IgD-negative memory B cell (primary cell): ENCODE data around the gene TPCN2. TPM values are rescaled to one million over a fixed set of nuclear protein-coding genes. Genes with fewer than 3 reads are reported as not detected.
A peak's percentile ranks its signal among the peaks of the same experiment; 100 is the strongest.

Source experiments
- H3K27ac Mint-ChIP-seq, 3 donors: one replicate each; pipeline ENCODE4 v1.8.0; 2020 to 2022; ENCODE audit warnings: mild to moderate bottlenecking in 3 of 3, mixed read lengths in 3 of 3, moderate library complexity in 1 of 3
- H3K27me3 Mint-ChIP-seq: one replicate; pipeline ENCODE4 v1.8.0; 2021; ENCODE audit warnings: mixed read lengths
- H3K36me3 Mint-ChIP-seq: one replicate; pipeline ENCODE4 v1.8.0; 2020; ENCODE audit warnings: mild to moderate bottlenecking, mixed read lengths
- H3K4me1 Mint-ChIP-seq, 3 donors: one replicate each; pipeline ENCODE4 v1.8.0; 2020 to 2022; ENCODE audit warnings: mixed read lengths in 3 of 3, mild to moderate bottlenecking in 1 of 3
- H3K4me3 Mint-ChIP-seq, 4 donors: one replicate each; pipeline ENCODE4 v1.8.0; 2020 to 2022; ENCODE audit warnings: mild to moderate bottlenecking in 4 of 4, mixed read lengths in 4 of 4, moderate library complexity in 3 of 4
- H3K9me3 Mint-ChIP-seq, 3 donors: one replicate each; pipeline ENCODE4 v1.8.0; 2020 to 2021; ENCODE audit warnings: mixed read lengths in 3 of 3, mild to moderate bottlenecking in 1 of 3
- polyA plus RNA-seq: library from polyadenylated mRNA; unstranded; fragments of 300-500 nt; fragmentation: Illumina TruSeq; gene quantifications from one replicate; pipeline ENCODE4 v1.2.3, GENCODE V29; 2021

Gene TPCN2
- polyA plus RNA-seq, 1 donor from 2014 or later = 5.7 TPM

GRCh38 chr11:69106031-69106811, 57.5 kb downstream of the TPCN2 start:
- no peaks in the 10 kb centered on the region for H3K36me3 Mint-ChIP-seq
- H3K9me3 Mint-ChIP-seq = peaks cover 0 to 3% (median 3%) of the 10 kb centered on the region in 3 donors
- H3K27me3 Mint-ChIP-seq = peaks cover 3% of the 10 kb centered on the region
- H3K4me3 Mint-ChIP-seq = no peak overlapping the region
- H3K27ac Mint-ChIP-seq = no peak overlapping the region
- H3K4me1 Mint-ChIP-seq = no peaks in the 10 kb centered on the region

- Mint-ChIP-seq H3K4me1 (no peaks in the 10 kb centered on the region), H3K9me3 (peaks cover 0 to 3% (median 3%) of the 10 kb centered on the region in 3 donors), H3K36me3 (no peaks in the 10 kb centered on the region), H3K4me3 (no peak overlapping the region), H3K27me3 (peaks cover 3% of the 10 kb centered on the region), H3K27ac (no peak overlapping the region)
Measured at GRCh38 chr11:69107413-69107812, 58.7 kb downstream of the TPCN2 start.

- Mint-ChIP-seq H3K27ac (no peak overlapping the region), H3K4me3 (no peak overlapping the region), H3K4me1 (no peaks in the 10 kb centered on the region), H3K27me3 (no peaks in the 10 kb centered on the region), H3K9me3 (peaks cover 0 to 3% (median 3%) of the 10 kb centered on the region in 3 donors), H3K36me3 (no peaks in the 10 kb centered on the region)
Measured at GRCh38 chr11:69108030-69108429, 59.3 kb downstream of the TPCN2 start.

- Mint-ChIP-seq H3K27ac (no peak overlapping the region), H3K9me3 (peaks cover 0 to 3% (median 3%) of the 10 kb centered on the region in 3 donors), H3K36me3 (no peaks in the 10 kb centered on the region), H3K4me1 (no peaks in the 10 kb centered on the region), H3K27me3 (no peaks in the 10 kb centered on the region), H3K4me3 (no peak overlapping the region)
Measured at GRCh38 chr11:69108559-69108958, 59.8 kb downstream of the TPCN2 start.

- no peaks in the 10 kb centered on the region for H3K36me3 Mint-ChIP-seq
- no peaks in the 10 kb centered on the region for H3K4me1 Mint-ChIP-seq
- H3K4me3 Mint-ChIP-seq = no peak overlapping the region
- peaks cover 0 to 3% (median 3%) of the 10 kb centered on the region in 3 donors for H3K9me3 Mint-ChIP-seq
- no peak overlapping the region for H3K27ac Mint-ChIP-seq
- no peaks in the 10 kb centered on the region for H3K27me3 Mint-ChIP-seq
Measured at GRCh38 chr11:69109101-69109500, 60.4 kb downstream of the TPCN2 start.

GRCh38 chr11:69110451-69110850, 61.7 kb downstream of the TPCN2 start:
- Mint-ChIP-seq H3K27ac (no peak overlapping the region), H3K4me3 (peak overlapping the region in 1 of 4 donors; percentile 34), H3K4me1 (no peaks in the 10 kb centered on the region), H3K36me3 (no peaks in the 10 kb centered on the region), H3K27me3 (no peaks in the 10 kb centered on the region), H3K9me3 (peaks cover 0 to 3% (median 3%) of the 10 kb centered on the region in 3 donors)

- peaks cover 0 to 3% (median 3%) of the 10 kb centered on the region in 3 donors for H3K9me3 Mint-ChIP-seq
- H3K27ac Mint-ChIP-seq = no peak overlapping the region
- H3K27me3 Mint-ChIP-seq = no peaks in the 10 kb centered on the region
- no peaks in the 10 kb centered on the region for H3K36me3 Mint-ChIP-seq
- H3K4me1 Mint-ChIP-seq = no peaks in the 10 kb centered on the region
- no peak overlapping the region for H3K4me3 Mint-ChIP-seq
Measured at GRCh38 chr11:69111624-69112542, 63.2 kb downstream of the TPCN2 start.

- no peaks in the 10 kb centered on the region for H3K36me3 Mint-ChIP-seq
- no peak overlapping the region for H3K27ac Mint-ChIP-seq
- peaks cover 0 to 3% (median 0%) of the 10 kb centered on the region in 3 donors for H3K9me3 Mint-ChIP-seq
- no peaks in the 10 kb centered on the region for H3K27me3 Mint-ChIP-seq
- no peaks in the 10 kb centered on the region for H3K4me1 Mint-ChIP-seq
- H3K4me3 Mint-ChIP-seq = no peak overlapping the region
Measured at GRCh38 chr11:69113226-69113625, 64.5 kb downstream of the TPCN2 start.

GRCh38 chr11:69113646-69114340, 65.1 kb downstream of the TPCN2 start:
- no peak overlapping the region for H3K27ac Mint-ChIP-seq
- peak overlapping the region in 1 of 4 donors; percentile 63 for H3K4me3 Mint-ChIP-seq
- peaks cover 0 to 3% (median 0%) of the 10 kb centered on the region in 3 donors for H3K9me3 Mint-ChIP-seq
- H3K4me1 Mint-ChIP-seq = no peaks in the 10 kb centered on the region
- no peaks in the 10 kb centered on the region for H3K36me3 Mint-ChIP-seq
- no peaks in the 10 kb centered on the region for H3K27me3 Mint-ChIP-seq

GRCh38 chr11:69114362-69114761, 65.6 kb downstream of the TPCN2 start:
- H3K4me3 Mint-ChIP-seq = peak overlapping the region in 1 of 4 donors; percentile 63
- H3K9me3 Mint-ChIP-seq = peaks cover 0 to 4% (median 3%) of the 10 kb centered on the region in 3 donors
- no peaks in the 10 kb centered on the region for H3K27me3 Mint-ChIP-seq
- no peak overlapping the region for H3K27ac Mint-ChIP-seq
- H3K36me3 Mint-ChIP-seq = no peaks in the 10 kb centered on the region
- no peaks in the 10 kb centered on the region for H3K4me1 Mint-ChIP-seq

- Mint-ChIP-seq H3K27ac (no peak overlapping the region), H3K4me3 (no peak overlapping the region), H3K36me3 (no peaks in the 10 kb centered on the region), H3K9me3 (peaks cover 0 to 5% (median 3%) of the 10 kb centered on the region in 3 donors), H3K27me3 (no peaks in the 10 kb centered on the region), H3K4me1 (no peaks in the 10 kb centered on the region)
Measured at GRCh38 chr11:69114811-69115523, 66.2 kb downstream of the TPCN2 start.

- H3K9me3 Mint-ChIP-seq = peaks cover 0 to 5% (median 0%) of the 10 kb centered on the region in 3 donors
- H3K4me3 Mint-ChIP-seq = no peak overlapping the region
- H3K27ac Mint-ChIP-seq = no peak overlapping the region
- H3K4me1 Mint-ChIP-seq = peaks cover 0 to 2% (median 0%) of the 10 kb centered on the region in 3 donors
- no peaks in the 10 kb centered on the region for H3K36me3 Mint-ChIP-seq
- peaks cover 4% of the 10 kb centered on the region for H3K27me3 Mint-ChIP-seq
Measured at GRCh38 chr11:69115586-69116560, 67.1 kb downstream of the TPCN2 start.

- peaks cover 0 to 5% (median 0%) of the 10 kb centered on the region in 3 donors for H3K9me3 Mint-ChIP-seq
- H3K4me3 Mint-ChIP-seq = no peak overlapping the region
- peaks cover 0 to 6% (median 2%) of the 10 kb centered on the region in 3 donors for H3K4me1 Mint-ChIP-seq
- peaks cover 8% of the 10 kb centered on the region for H3K27me3 Mint-ChIP-seq
- no peak overlapping the region for H3K27ac Mint-ChIP-seq
- no peaks in the 10 kb centered on the region for H3K36me3 Mint-ChIP-seq
Measured at GRCh38 chr11:69116671-69117070, 67.9 kb downstream of the TPCN2 start.
